Upper lobe of left lung (tissue), 4 donors: Measurements from ENCODE around the gene SVEP1.

ENCODE experiments used
- POLR2A ChIP-seq, 4 donors: fragments of 450-650 bp; IDR thresholded peaks; one replicate each; pipeline ENCODE4 v1.5.1; 2016 to 2017; ENCODE audit warnings: antibody characterized with exemption in 4 of 4, mild to moderate bottlenecking in 2 of 4
- TF ChIP-seq, protein P1 (sequence below), 6 experiments: fragments of 450-650 bp in 4 of 6; fragments of 200-600 bp in 2 of 6; sonication (generic) in 2 of 6; IDR thresholded peaks; one replicate each; pipeline ENCODE4 v1.5.1; 2016 to 2019; ENCODE audit warnings: antibody characterized with exemption in 6 of 6

GRCh38 chr9:110382731-110383130 lies 196.8 kb downstream of the SVEP1 start:
- TF ChIP-seq, protein P1, sequence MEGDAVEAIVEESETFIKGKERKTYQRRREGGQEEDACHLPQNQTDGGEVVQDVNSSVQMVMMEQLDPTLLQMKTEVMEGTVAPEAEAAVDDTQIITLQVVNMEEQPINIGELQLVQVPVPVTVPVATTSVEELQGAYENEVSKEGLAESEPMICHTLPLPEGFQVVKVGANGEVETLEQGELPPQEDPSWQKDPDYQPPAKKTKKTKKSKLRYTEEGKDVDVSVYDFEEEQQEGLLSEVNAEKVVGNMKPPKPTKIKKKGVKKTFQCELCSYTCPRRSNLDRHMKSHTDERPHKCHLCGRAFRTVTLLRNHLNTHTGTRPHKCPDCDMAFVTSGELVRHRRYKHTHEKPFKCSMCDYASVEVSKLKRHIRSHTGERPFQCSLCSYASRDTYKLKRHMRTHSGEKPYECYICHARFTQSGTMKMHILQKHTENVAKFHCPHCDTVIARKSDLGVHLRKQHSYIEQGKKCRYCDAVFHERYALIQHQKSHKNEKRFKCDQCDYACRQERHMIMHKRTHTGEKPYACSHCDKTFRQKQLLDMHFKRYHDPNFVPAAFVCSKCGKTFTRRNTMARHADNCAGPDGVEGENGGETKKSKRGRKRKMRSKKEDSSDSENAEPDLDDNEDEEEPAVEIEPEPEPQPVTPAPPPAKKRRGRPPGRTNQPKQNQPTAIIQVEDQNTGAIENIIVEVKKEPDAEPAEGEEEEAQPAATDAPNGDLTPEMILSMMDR (IDR thresholded peaks at IDR 0.05), result no peak
- no peak for TF ChIP-seq POLR2A (IDR thresholded peaks at IDR 0.05)
